ENCODE results near the gene SEZ6L2.

DNA sequence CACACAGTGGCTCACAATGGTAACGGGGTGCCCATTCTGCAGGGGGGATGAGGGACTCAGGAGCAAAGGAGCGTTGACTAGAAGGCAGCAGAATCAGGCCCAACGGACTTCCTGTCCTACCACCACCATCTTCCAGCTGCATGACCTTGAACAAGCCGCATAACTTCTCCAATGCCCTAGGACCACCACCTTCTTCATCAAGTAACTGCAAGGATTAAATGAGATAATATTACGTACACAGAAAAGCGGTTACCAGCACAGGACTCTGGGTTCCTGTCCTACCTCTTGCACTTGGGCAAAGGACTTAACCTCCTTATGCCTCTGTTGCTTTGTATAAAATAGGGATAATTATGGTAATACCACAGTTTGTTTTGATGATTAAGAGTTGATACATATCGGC is 5.6 kb upstream of the SEZ6L2 start:
- TF ChIP-seq CTCF (tag by site-specific recombination; IDR thresholded peaks at IDR 0.05): no peak
- no peak for TF ChIP-seq HOXA7 (CRISPR knock-in tag; IDR thresholded peaks at IDR 0.05; ENCODE audit: borderline replicate concordance)
- no peak for TF ChIP-seq ZNF449 (tag by site-specific recombination; IDR thresholded peaks at IDR 0.05)
- TF ChIP-seq, protein P1, sequence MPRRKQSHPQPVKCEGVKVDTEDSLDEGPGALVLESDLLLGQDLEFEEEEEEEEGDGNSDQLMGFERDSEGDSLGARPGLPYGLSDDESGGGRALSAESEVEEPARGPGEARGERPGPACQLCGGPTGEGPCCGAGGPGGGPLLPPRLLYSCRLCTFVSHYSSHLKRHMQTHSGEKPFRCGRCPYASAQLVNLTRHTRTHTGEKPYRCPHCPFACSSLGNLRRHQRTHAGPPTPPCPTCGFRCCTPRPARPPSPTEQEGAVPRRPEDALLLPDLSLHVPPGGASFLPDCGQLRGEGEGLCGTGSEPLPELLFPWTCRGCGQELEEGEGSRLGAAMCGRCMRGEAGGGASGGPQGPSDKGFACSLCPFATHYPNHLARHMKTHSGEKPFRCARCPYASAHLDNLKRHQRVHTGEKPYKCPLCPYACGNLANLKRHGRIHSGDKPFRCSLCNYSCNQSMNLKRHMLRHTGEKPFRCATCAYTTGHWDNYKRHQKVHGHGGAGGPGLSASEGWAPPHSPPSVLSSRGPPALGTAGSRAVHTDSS (tag by site-specific recombination; IDR thresholded peaks at IDR 0.05): no peak
- TF ChIP-seq ZNF274 (IDR thresholded peaks at IDR 0.05; ENCODE audit: low read length): no peak
- no peak for TF ChIP-seq ZNF274 (tag by site-specific recombination; IDR thresholded peaks at IDR 0.05; ENCODE audit: borderline replicate concordance)
- TF ChIP-seq ZNF114 (tag by site-specific recombination; IDR thresholded peaks at IDR 0.05): no peak
- no peak for TF ChIP-seq ZFP3 (tag by site-specific recombination; IDR thresholded peaks at IDR 0.05; ENCODE audit: low read depth)
- no peak for TF ChIP-seq GFI1B (tag by site-specific recombination; IDR thresholded peaks at IDR 0.05)
- no peak for TF ChIP-seq ZNF175 (tag by site-specific recombination; IDR thresholded peaks at IDR 0.05)
